ENCODE results near the gene IFNA8. TPM values are rescaled to one million over a fixed set of nuclear protein-coding genes. Genes with fewer than 3 reads are reported as not detected.
A peak's percentile ranks its signal among the peaks of the same experiment; 100 is the strongest.

Gene IFNA8
- polyA plus RNA-seq, 1 experiment, result not detected

- ChIA-PET POLR2A (no interaction called here), CTCF (interaction anchor here (1.0 to 1.7 kb wide), 7 partner anchors 36 to 310 kb away, joined by 3 to 8 read pairs (median 5); no protein-coding TSS in a partner anchor)
- no peaks in the 10 kb centered on the region for H3K9me3 ChIP-seq (ENCODE audit: control insufficient read depth, insufficient read depth, low read length)
- no peak for DNase-seq (ENCODE audit: low read depth, low spot score)
- peaks cover 43% of the 10 kb centered on the region for H3K27me3 ChIP-seq (ENCODE audit: control insufficient read depth, insufficient read depth, low read length)
- no peak overlapping the region for H3K27ac ChIP-seq (ENCODE audit: low read depth, low read length)
- TF ChIP-seq, protein P1, sequence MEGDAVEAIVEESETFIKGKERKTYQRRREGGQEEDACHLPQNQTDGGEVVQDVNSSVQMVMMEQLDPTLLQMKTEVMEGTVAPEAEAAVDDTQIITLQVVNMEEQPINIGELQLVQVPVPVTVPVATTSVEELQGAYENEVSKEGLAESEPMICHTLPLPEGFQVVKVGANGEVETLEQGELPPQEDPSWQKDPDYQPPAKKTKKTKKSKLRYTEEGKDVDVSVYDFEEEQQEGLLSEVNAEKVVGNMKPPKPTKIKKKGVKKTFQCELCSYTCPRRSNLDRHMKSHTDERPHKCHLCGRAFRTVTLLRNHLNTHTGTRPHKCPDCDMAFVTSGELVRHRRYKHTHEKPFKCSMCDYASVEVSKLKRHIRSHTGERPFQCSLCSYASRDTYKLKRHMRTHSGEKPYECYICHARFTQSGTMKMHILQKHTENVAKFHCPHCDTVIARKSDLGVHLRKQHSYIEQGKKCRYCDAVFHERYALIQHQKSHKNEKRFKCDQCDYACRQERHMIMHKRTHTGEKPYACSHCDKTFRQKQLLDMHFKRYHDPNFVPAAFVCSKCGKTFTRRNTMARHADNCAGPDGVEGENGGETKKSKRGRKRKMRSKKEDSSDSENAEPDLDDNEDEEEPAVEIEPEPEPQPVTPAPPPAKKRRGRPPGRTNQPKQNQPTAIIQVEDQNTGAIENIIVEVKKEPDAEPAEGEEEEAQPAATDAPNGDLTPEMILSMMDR (IDR thresholded peaks at IDR 0.05; ENCODE audit: low read depth, low read length), result no peak
- no peak overlapping the region for H3K4me3 ChIP-seq (ENCODE audit: low read depth, low read length)
Observed at GRCh38 chr9:21398955-21399489, 9.9 kb upstream of the IFNA8 start.

GRCh38 chr9:21399956-21400355, 9.0 kb upstream of the IFNA8 start:
- no peaks in the 10 kb centered on the region for H3K9me3 ChIP-seq (ENCODE audit: control insufficient read depth, insufficient read depth, low read length)
- H3K4me3 ChIP-seq (ENCODE audit: low read depth, low read length), result no peak overlapping the region
- peaks cover 48% of the 10 kb centered on the region for H3K27me3 ChIP-seq (ENCODE audit: control insufficient read depth, insufficient read depth, low read length)
- ChIA-PET POLR2A (no interaction called here), CTCF (no interaction called here)
- no peak for DNase-seq (ENCODE audit: low read depth, low spot score)
- TF ChIP-seq, protein P1 (IDR thresholded peaks at IDR 0.05; ENCODE audit: low read depth, low read length), result no peak
- no peak overlapping the region for H3K27ac ChIP-seq (ENCODE audit: low read depth, low read length)

DNA sequence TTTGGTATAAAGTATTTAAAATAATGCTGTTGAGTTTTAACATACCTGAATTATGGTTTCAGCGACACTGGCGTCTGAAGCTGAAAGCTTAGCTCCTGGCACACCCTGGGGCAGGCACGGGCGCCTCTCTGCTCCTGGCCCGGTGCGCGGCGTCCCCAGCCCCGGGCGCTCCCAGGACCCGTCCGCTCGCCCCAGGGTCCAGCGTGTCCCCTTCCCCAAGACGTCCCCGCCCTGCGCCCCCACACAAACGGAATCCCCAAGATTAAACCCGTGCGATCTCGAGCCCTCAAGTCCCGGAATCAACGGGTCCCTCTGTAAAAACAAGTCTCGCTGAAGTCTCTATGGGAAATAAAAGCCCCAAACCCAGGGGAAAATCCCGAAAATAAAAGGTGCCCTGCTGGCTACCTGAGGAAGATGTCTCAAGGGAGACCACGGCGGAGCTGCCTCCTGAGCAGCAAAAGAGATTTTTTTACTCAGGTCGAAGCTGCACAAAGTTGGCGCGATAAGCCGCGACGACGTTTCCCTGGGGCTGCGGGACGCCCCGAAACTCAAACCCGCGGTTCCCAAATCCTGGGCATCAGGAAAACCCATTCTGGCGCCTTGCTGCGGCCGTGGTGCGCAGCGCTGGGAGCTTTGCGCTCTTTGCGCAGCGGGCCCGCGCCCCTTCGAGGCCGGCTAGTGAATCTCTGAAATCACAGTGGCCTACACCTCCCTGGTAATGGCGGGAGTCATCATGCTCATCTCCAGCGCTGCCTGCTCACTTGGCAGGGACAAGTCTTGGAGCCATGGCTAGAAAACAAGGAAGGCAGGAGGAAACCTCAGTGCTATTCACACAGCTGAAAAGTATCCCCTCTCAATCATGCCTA, 6.3 kb upstream of the IFNA8 start:
- Histone ChIP-seq H3K4me3 (ENCODE audit: low read depth, low read length) (peak overlapping the region; percentile 12), H3K27ac (ENCODE audit: low read depth, low read length) (no peak overlapping the region), H3K27me3 (ENCODE audit: control insufficient read depth, insufficient read depth, low read length) (peaks cover 45% of the 10 kb centered on the region), H3K9me3 (ENCODE audit: control insufficient read depth, insufficient read depth, low read length) (no peaks in the 10 kb centered on the region)
- TF ChIP-seq, protein P1 (IDR thresholded peaks at IDR 0.05; ENCODE audit: low read depth, low read length), result no peak; the same call in 1 of the 2 replicates
- ChIA-PET POLR2A (no interaction called here), CTCF (interaction anchor here (0.5 to 1.6 kb wide), 4 partner anchors 32 to 198 kb away, joined by 3 to 8 read pairs (median 4); no protein-coding TSS in a partner anchor)
- no peak for DNase-seq (ENCODE audit: low read depth, low spot score)

GRCh38 chr9:21404146-21404545, 4.8 kb upstream of the IFNA8 start:
- TF ChIP-seq, protein P1 (IDR thresholded peaks at IDR 0.05; ENCODE audit: low read depth, low read length), result no peak
- ChIA-PET CTCF (interaction anchor here (1.6 kb wide), 1 partner anchor 78 kb away, joined by 5 read pairs; no protein-coding TSS in a partner anchor), POLR2A (no interaction called here)
- Histone ChIP-seq H3K27me3 (ENCODE audit: control insufficient read depth, insufficient read depth, low read length) (peaks cover 45% of the 10 kb centered on the region), H3K27ac (ENCODE audit: low read depth, low read length) (no peak overlapping the region), H3K9me3 (ENCODE audit: control insufficient read depth, insufficient read depth, low read length) (no peaks in the 10 kb centered on the region), H3K4me3 (ENCODE audit: low read depth, low read length) (no peak overlapping the region)
- DNase-seq (ENCODE audit: low read depth, low spot score), result no peak

DNA sequence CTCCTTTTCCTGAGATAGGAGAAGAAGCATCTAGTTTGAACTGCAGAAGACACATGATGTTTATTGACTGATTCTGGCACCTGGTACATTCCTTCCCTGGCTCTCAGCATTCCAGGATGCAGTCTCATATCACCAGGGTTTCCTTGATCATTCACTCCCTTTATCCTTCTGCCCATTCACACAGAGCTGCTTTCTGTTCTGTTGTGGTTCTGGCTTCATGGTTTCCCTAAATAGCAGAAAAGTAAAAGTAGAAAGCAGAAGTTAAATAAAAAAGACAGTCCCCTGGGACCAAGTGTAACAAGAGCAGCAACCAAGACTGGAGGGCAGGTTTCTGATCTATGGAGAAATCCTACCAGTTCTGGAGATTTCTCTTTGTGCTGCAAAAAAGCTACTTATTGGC, 3.2 kb downstream of the IFNA8 start:
- POLR2A ChIA-PET, result no interaction called here
- H3K4me3 ChIP-seq (ENCODE audit: low read depth, low read length), result no peak overlapping the region
- peaks cover 6% of the 10 kb centered on the region for H3K27me3 ChIP-seq (ENCODE audit: control insufficient read depth, insufficient read depth, low read length)
- TF ChIP-seq, protein P1 (IDR thresholded peaks at IDR 0.05; ENCODE audit: low read depth, low read length), result no peak
- CTCF ChIA-PET, result interaction anchor here (1.3 kb wide), 1 partner anchor 86 kb away, joined by 4 read pairs; no protein-coding TSS in a partner anchor
- no peak for DNase-seq (ENCODE audit: low read depth, low spot score)
- H3K27ac ChIP-seq (ENCODE audit: low read depth, low read length), result no peak overlapping the region
- no peaks in the 10 kb centered on the region for H3K9me3 ChIP-seq (ENCODE audit: control insufficient read depth, insufficient read depth, low read length)

Measured in AG04450 (cell line).